GM23338 (cell line): ENCODE data around the gene LRP10.

Experiments
- CREB1 ChIP-seq: fragments of 250-450 bp; sonication (Bioruptor Pico); IDR thresholded peaks from 2 replicates; pipeline ENCODE4 v1.5.0; 2020; ENCODE audit warnings: low read depth, mild to moderate bottlenecking, moderate library complexity
- CTCF ChIP-seq, 2 experiments: fragments of 200-600 bp in 1 of 2; sonication (generic) in 1 of 2; conservative IDR thresholded peaks; 2 replicates each; pipeline versions ENCODE4 v1.5.1 to v1.6.1; 2016 to 2017; ENCODE audit warnings: antibody characterized with exemption in 2 of 2, low read depth in 2 of 2, mild to moderate bottlenecking in 2 of 2, moderate library complexity in 1 of 2
- EZH2phosphoT487 ChIP-seq: fragments of 200-600 bp; sonication (generic); IDR thresholded peaks from one replicate; pipeline ENCODE4 v1.8.1; 2018; ENCODE audit warnings: antibody characterized with exemption; ENCODE audit not compliant: unreplicated experiment
- REST ChIP-seq: IDR thresholded peaks from one replicate; pipeline ENCODE4 v1.6.1; 2018; ENCODE audit warnings: antibody characterized with exemption; ENCODE audit not compliant: unreplicated experiment

DNA sequence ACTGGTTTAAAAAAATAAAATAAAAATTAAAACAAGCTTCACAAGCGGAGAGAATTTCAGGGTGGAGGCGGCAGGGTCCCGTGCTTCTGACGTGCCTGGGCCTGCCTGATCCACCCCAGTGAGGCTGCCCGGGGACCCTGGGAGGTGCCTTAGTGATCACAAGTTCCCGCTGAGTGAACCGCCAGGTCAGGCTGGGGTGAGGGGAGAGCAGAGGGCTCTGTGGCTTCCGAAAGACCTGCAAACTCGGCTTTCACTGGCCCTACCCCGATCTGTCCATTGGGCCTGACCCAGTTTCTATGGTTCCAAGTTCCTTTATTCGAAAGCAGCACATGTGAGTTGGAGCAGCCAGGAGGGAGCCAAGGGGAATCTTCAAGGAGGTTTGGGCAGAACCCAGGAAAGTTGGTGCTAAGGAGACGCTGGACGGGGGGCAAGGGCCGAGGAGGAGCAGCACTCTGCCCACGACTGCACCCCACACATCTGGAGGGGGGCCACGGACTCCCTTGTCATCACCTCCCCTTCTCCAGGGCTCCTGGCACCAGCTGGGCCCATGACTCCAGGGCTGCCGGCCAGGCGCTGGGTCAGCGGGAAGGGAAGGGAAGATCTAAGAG, 22.2 kb upstream of the LRP10 start:
- TF ChIP-seq CTCF (conservative IDR thresholded peaks at IDR 0.05; ENCODE audit: low read depth in 2 of 2), result no peak
- TF ChIP-seq CREB1 (CRISPR knock-in tag), result no peak
- TF ChIP-seq REST, result no peak
- no peak for TF ChIP-seq EZH2phosphoT487
